SK-N-SH (cell line): ENCODE results near the gene MX2. TPM values are rescaled to one million over a fixed set of nuclear protein-coding genes. Genes with fewer than 3 reads are reported as not detected.

Experiments used
- CTCF ChIA-PET: fragments of 300-600, 350-600 bp; formaldehyde crosslinking; extraction: SDS; loops from one replicate; lab custom pipeline; 2021; lab: Yijun Ruan, JAX
- POLR2A ChIA-PET: fragments of 350-600 bp; sonication (Branson Sonifier 250); formaldehyde crosslinking; extraction: SDS; loops from one replicate; lab custom pipeline; 2020; ENCODE audit warnings: antibody characterized with exemption, inconsistent platforms; lab: Yijun Ruan, JAX
- DNase-seq: peaks from one replicate; pipeline ENCODE4 v3.0.0; 2012
- H2AFZ ChIP-seq: fragments of 200-600 bp; sonication (generic); 2 replicates; pipeline ENCODE4 v1.8.1; 2016; ENCODE audit warnings: antibody characterized with exemption, mild to moderate bottlenecking, low read depth
- H3F3A ChIP-seq: fragments of 200-600 bp; sonication (generic); replicated peaks from 2 replicates; pipeline ENCODE3; 2016; ENCODE audit warnings: antibody characterized with exemption, mild to moderate bottlenecking; ENCODE audit not compliant: insufficient read depth
- H3K27ac ChIP-seq, 2 experiments: fragments of 200-500 bp in 1 of 2; fragments of 200-600 bp in 1 of 2; sonication (Bioruptor generic) in 1 of 2; sonication (generic), shearing (Covaris generic) in 1 of 2; 2 replicates each; pipeline versions ENCODE4 v1.5.1 to v1.6.1; 2014 to 2016; ENCODE audit warnings: low read depth in 2 of 2, inconsistent platforms in 1 of 2, low read length in 1 of 2, mild to moderate bottlenecking in 1 of 2, mixed read lengths in 1 of 2
- H3K27me3 ChIP-seq: fragments of 200-600 bp; sonication (generic), shearing (Covaris generic); 2 replicates; pipeline ENCODE4 v1.6.1; 2016; ENCODE audit warnings: mixed run types; ENCODE audit not compliant: insufficient read depth
- H3K36me3 ChIP-seq, 2 experiments: fragments of 200-500 bp in 1 of 2; fragments of 200-600 bp in 1 of 2; sonication (Bioruptor generic) in 1 of 2; sonication (generic) in 1 of 2; replicated peaks in 1 of 2; 2 replicates each; pipeline versions ENCODE3 to v1.5.1; 2014 to 2016; ENCODE audit warnings: low read length in 1 of 2, mild to moderate bottlenecking in 1 of 2; ENCODE audit not compliant: insufficient read depth in 2 of 2, control insufficient read depth in 1 of 2
- H3K4me1 ChIP-seq, 2 experiments: fragments of 200-500 bp in 1 of 2; fragments of 200-600 bp in 1 of 2; sonication (Bioruptor generic) in 1 of 2; sonication (generic), shearing (Covaris generic) in 1 of 2; 2 replicates each; pipeline versions ENCODE4 v1.5.1 to v1.6.1; 2014 to 2016; ENCODE audit warnings: low read depth in 1 of 2, low read length in 1 of 2, mixed run types in 1 of 2; ENCODE audit not compliant: insufficient read depth in 2 of 2, control insufficient read depth in 1 of 2
- H3K4me2 ChIP-seq: fragments of 200-600 bp; sonication (generic), shearing (Covaris generic); 2 replicates; pipeline ENCODE4 v1.6.1; 2017; ENCODE audit warnings: mixed run types
- H3K4me3 ChIP-seq, 2 experiments: fragments of 200-500 bp in 1 of 2; fragments of 200-600 bp in 1 of 2; sonication (Bioruptor generic) in 1 of 2; sonication (generic), shearing (Covaris generic) in 1 of 2; 2 replicates each; pipeline versions ENCODE4 v1.5.1 to v1.8.1; 2014 to 2016; ENCODE audit warnings: low read depth in 2 of 2, inconsistent platforms in 1 of 2, low read length in 1 of 2, mild to moderate bottlenecking in 1 of 2, mixed read lengths in 1 of 2, moderate library complexity in 1 of 2
- H3K79me2 ChIP-seq: fragments of 200-600 bp; sonication (generic); 2 replicates; pipeline ENCODE4 v1.8.1; 2017; ENCODE audit warnings: mild to moderate bottlenecking; ENCODE audit not compliant: insufficient read depth
- H3K9ac ChIP-seq: fragments of 200-600 bp; sonication (generic); 2 replicates; pipeline ENCODE4 v1.6.1; 2017; ENCODE audit warnings: mixed run types
- H3K9me2 ChIP-seq: fragments of 200-600 bp; sonication (generic); 2 replicates; pipeline ENCODE4 v1.6.1; 2017; ENCODE audit warnings: mixed run types
- H3K9me3 ChIP-seq: fragments of 200-600 bp; sonication (generic); 2 replicates; pipeline ENCODE4 v1.6.1; 2017; ENCODE audit warnings: mixed run types, mild to moderate bottlenecking, moderate library complexity
- H4K20me1 ChIP-seq: fragments of 200-600 bp; sonication (generic); 2 replicates; pipeline ENCODE4 v1.6.1; 2017; ENCODE audit warnings: mild to moderate bottlenecking, mixed run types; ENCODE audit not compliant: insufficient read depth
- FOXJ3 ChIP-seq: sonication (generic); formaldehyde crosslinking; IDR thresholded peaks from 2 replicates; pipeline ENCODE4 v1.5.1; 2020; ENCODE audit warnings: mild to moderate bottlenecking, missing genetic modification reagents
- GABPA ChIP-seq: IDR thresholded peaks from 2 replicates; pipeline ENCODE4 v1.4.0; 2012; ENCODE audit warnings: low read depth, mild to moderate bottlenecking
- GATA2 ChIP-seq: sonication (generic); formaldehyde crosslinking; IDR thresholded peaks from 2 replicates; pipeline ENCODE4 v1.5.0; 2020; ENCODE audit warnings: mild to moderate bottlenecking, missing genetic modification reagents
- JUND ChIP-seq: IDR thresholded peaks from 2 replicates; pipeline ENCODE4 v1.4.0; 2012
- NFIC ChIP-seq: IDR thresholded peaks from 2 replicates; pipeline ENCODE4 v1.4.0; 2012; ENCODE audit warnings: borderline replicate concordance
- NRF1 ChIP-seq: IDR thresholded peaks from 2 replicates; pipeline ENCODE4 v1.6.1; 2012; ENCODE audit warnings: low read depth, mild to moderate bottlenecking, low read length
- RFX5 ChIP-seq: IDR thresholded peaks from 2 replicates; pipeline ENCODE4 v1.6.1; 2012; ENCODE audit warnings: mild to moderate bottlenecking, improper control_type of control experiment, low read length
- RXRA ChIP-seq: IDR thresholded peaks from 2 replicates; pipeline ENCODE4 v1.4.0; 2012; ENCODE audit warnings: low read depth, mild to moderate bottlenecking, borderline replicate concordance
- SMC3 ChIP-seq: IDR thresholded peaks from 2 replicates; pipeline ENCODE4 v1.6.1; 2012; ENCODE audit warnings: low read depth, low read length, improper control_type of control experiment
- TCF12 ChIP-seq: IDR thresholded peaks from 2 replicates; pipeline ENCODE4 v1.4.0; 2012
- YY1 ChIP-seq: IDR thresholded peaks from 2 replicates; pipeline ENCODE4 v1.4.0; 2012; ENCODE audit warnings: low read depth, mild to moderate bottlenecking
- WGBS: methylation state at CpG from one replicate; pipeline ENCODE4 v1.1.6; 2017; ENCODE audit warnings: low lambda C conversion rate; 5-methylcytosine and 5-hydroxymethylcytosine counted together
- polyA plus RNA-seq, 3 experiments: library from polyadenylated mRNA; depleted of rRNA; stranded (reverse); fragments of >200 nt; gene quantifications; 2 replicates each; pipeline ENCODE4 v1.2.3, GENCODE V29; 2012
- TF ChIP-seq, protein P1 (sequence below): IDR thresholded peaks from 2 replicates; pipeline ENCODE4; 2012
- TF ChIP-seq, protein P2 (sequence below): fragments of 150-350 bp; IDR thresholded peaks from 2 replicates; pipeline ENCODE4 v1.6.1; 2017; ENCODE audit warnings: antibody characterized with exemption, low read length, low read depth, borderline replicate concordance
- TF ChIP-seq, protein P3 (sequence below): IDR thresholded peaks from 2 replicates; pipeline ENCODE4 v1.4.0; 2012; ENCODE audit warnings: low read depth, borderline replicate concordance
- TF ChIP-seq, protein P4 (sequence below): fragments of 150-350 bp; IDR thresholded peaks from 2 replicates; pipeline ENCODE4 v1.6.1; 2016; ENCODE audit warnings: mild to moderate bottlenecking, low read depth, low read length

MX2 gene
- polyA plus RNA-seq, 1 of the 3 experiments (the other 2 are of a cell fraction) = 0.08 TPM

DNA sequence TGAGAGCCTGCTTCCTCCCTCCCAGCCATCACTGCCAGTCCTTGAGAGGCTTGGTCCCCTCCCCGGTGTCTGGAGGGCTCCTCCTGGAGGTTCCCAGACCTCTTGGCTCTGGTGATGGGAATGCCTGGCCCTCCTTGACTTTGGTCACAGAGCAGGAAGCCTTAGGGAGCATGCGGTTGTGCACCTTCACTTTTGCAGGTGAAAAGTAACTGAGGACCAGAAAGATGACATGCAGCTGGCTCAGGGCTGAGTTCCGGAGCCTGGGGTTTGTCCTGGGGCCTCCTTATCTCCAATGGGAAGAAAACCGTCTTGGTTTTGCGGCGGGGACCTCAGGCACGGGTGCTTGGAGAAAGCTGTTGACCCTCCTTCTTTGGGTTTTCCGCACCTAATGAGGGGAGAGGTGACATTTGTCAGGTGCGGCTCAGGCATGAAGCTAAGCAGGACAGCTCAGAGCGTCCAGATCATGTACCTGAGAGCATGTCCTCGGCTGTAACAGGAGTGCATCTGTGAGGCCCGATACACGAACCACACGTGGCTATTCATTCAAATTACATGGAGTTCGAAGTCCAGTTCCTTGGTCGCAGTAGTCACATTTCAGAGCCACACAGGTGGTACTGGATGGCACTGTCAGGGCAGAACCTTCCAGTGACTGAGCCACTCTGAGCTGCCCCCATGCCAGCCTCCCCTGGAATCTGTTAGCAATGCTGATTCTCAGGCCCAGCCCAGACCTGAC lies 608 bp upstream of the MX2 start:
- POLR2A ChIA-PET = no interaction called here
- TF ChIP-seq NFIC (no peak), JUND (no peak), GABPA (no peak), RFX5 (no peak), TCF12 (no peak), FOXJ3 (CRISPR knock-in tag) (no peak), SMC3 (no peak), NRF1 (no peak), GATA2 (CRISPR knock-in tag) (no peak), YY1 (no peak), RXRA (no peak)
- TF ChIP-seq, protein P1, sequence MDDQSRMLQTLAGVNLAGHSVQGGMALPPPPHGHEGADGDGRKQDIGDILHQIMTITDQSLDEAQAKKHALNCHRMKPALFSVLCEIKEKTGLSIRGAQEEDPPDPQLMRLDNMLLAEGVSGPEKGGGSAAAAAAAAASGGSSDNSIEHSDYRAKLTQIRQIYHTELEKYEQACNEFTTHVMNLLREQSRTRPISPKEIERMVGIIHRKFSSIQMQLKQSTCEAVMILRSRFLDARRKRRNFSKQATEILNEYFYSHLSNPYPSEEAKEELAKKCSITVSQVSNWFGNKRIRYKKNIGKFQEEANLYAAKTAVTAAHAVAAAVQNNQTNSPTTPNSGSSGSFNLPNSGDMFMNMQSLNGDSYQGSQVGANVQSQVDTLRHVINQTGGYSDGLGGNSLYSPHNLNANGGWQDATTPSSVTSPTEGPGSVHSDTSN = no peak
- TF ChIP-seq, protein P2, sequence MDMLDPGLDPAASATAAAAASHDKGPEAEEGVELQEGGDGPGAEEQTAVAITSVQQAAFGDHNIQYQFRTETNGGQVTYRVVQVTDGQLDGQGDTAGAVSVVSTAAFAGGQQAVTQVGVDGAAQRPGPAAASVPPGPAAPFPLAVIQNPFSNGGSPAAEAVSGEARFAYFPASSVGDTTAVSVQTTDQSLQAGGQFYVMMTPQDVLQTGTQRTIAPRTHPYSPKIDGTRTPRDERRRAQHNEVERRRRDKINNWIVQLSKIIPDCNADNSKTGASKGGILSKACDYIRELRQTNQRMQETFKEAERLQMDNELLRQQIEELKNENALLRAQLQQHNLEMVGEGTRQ = no peak
- TF ChIP-seq, protein P3, sequence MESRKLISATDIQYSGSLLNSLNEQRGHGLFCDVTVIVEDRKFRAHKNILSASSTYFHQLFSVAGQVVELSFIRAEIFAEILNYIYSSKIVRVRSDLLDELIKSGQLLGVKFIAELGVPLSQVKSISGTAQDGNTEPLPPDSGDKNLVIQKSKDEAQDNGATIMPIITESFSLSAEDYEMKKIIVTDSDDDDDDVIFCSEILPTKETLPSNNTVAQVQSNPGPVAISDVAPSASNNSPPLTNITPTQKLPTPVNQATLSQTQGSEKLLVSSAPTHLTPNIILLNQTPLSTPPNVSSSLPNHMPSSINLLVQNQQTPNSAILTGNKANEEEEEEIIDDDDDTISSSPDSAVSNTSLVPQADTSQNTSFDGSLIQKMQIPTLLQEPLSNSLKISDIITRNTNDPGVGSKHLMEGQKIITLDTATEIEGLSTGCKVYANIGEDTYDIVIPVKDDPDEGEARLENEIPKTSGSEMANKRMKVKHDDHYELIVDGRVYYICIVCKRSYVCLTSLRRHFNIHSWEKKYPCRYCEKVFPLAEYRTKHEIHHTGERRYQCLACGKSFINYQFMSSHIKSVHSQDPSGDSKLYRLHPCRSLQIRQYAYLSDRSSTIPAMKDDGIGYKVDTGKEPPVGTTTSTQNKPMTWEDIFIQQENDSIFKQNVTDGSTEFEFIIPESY = no peak
- TF ChIP-seq, protein P4, sequence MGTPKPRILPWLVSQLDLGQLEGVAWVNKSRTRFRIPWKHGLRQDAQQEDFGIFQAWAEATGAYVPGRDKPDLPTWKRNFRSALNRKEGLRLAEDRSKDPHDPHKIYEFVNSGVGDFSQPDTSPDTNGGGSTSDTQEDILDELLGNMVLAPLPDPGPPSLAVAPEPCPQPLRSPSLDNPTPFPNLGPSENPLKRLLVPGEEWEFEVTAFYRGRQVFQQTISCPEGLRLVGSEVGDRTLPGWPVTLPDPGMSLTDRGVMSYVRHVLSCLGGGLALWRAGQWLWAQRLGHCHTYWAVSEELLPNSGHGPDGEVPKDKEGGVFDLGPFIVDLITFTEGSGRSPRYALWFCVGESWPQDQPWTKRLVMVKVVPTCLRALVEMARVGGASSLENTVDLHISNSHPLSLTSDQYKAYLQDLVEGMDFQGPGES = no peak
- H4K20me1 ChIP-seq = no peaks in the 10 kb centered on the region
- H3F3A ChIP-seq = no peaks in the 10 kb centered on the region
- CTCF ChIA-PET = interaction anchor here (0.9 kb wide), 1 partner anchor 11 kb away, joined by 3 read pairs; no protein-coding TSS in a partner anchor
- no peaks in the 10 kb centered on the region for H3K36me3 ChIP-seq
- no peak overlapping the region for H2AFZ ChIP-seq
- H3K27me3 ChIP-seq = no peaks in the 10 kb centered on the region; the same call in 1 of the 2 replicates
- peak overlapping the region; percentile 33; the same call in 1 of the 2 replicates for H3K4me2 ChIP-seq
- WGBS = 81% methylated on average over 7 of the region's 16 CpGs
- H3K9ac ChIP-seq = no peak overlapping the region
- no peaks in the 10 kb centered on the region for H3K4me1 ChIP-seq
- no peak overlapping the region for H3K4me3 ChIP-seq
- H3K79me2 ChIP-seq = no peaks in the 10 kb centered on the region
- no peaks in the 10 kb centered on the region for H3K9me3 ChIP-seq
- H3K9me2 ChIP-seq = no peaks in the 10 kb centered on the region
- H3K27ac ChIP-seq = no peak overlapping the region
- DNase-seq = no peak
